ENCODE results near the gene PUS1.

DNA sequence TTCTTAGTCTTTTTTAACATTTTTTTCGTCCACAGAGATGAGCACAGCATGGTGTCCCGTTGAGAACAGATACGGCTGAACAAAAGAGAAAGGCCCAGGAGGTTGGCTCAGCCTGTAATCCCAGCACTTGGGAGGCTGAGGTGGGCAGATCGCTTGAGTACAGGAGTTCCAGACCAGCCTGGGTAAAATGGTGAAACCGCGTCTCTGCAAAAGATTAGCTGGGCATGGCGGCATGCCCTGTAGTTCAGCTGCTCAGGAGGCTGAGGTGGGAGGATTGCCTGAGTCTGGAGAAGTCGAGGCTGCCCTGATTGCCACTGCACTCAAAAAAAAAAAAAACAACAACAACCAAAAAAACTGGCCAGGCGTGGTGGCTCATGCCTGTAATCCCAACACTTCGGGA is 14.8 kb downstream of the PUS1 start:
- TF ChIP-seq, protein P1, sequence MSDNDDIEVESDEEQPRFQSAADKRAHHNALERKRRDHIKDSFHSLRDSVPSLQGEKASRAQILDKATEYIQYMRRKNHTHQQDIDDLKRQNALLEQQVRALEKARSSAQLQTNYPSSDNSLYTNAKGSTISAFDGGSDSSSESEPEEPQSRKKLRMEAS (IDR thresholded peaks at IDR 0.05), result no peak
- no peak for TF ChIP-seq EP300 (IDR thresholded peaks at IDR 0.05; ENCODE audit: borderline replicate concordance in 1 of 2, low read depth in 2 of 2, low read length in 2 of 2)
- TF ChIP-seq, protein P2, sequence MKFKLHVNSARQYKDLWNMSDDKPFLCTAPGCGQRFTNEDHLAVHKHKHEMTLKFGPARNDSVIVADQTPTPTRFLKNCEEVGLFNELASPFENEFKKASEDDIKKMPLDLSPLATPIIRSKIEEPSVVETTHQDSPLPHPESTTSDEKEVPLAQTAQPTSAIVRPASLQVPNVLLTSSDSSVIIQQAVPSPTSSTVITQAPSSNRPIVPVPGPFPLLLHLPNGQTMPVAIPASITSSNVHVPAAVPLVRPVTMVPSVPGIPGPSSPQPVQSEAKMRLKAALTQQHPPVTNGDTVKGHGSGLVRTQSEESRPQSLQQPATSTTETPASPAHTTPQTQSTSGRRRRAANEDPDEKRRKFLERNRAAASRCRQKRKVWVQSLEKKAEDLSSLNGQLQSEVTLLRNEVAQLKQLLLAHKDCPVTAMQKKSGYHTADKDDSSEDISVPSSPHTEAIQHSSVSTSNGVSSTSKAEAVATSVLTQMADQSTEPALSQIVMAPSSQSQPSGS (IDR thresholded peaks at IDR 0.05; ENCODE audit: low read length), result no peak
- no peak for TF ChIP-seq POLR2AphosphoS5 (IDR thresholded peaks at IDR 0.05; ENCODE audit: low read depth, low read length)
- TF ChIP-seq, protein P3, sequence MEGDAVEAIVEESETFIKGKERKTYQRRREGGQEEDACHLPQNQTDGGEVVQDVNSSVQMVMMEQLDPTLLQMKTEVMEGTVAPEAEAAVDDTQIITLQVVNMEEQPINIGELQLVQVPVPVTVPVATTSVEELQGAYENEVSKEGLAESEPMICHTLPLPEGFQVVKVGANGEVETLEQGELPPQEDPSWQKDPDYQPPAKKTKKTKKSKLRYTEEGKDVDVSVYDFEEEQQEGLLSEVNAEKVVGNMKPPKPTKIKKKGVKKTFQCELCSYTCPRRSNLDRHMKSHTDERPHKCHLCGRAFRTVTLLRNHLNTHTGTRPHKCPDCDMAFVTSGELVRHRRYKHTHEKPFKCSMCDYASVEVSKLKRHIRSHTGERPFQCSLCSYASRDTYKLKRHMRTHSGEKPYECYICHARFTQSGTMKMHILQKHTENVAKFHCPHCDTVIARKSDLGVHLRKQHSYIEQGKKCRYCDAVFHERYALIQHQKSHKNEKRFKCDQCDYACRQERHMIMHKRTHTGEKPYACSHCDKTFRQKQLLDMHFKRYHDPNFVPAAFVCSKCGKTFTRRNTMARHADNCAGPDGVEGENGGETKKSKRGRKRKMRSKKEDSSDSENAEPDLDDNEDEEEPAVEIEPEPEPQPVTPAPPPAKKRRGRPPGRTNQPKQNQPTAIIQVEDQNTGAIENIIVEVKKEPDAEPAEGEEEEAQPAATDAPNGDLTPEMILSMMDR (IDR thresholded peaks at IDR 0.05; ENCODE audit: control extremely low read depth in 1 of 3, insufficient read depth in 1 of 3, low read depth in 1 of 3, low read length in 3 of 3), result no peak
- no peak for TF ChIP-seq HDAC2 (IDR thresholded peaks at IDR 0.05; ENCODE audit: borderline replicate concordance in 1 of 2, low read depth in 2 of 2, low read length in 2 of 2)
- no peak for TF ChIP-seq POLR2A (IDR thresholded peaks at IDR 0.05; ENCODE audit: control extremely low read depth in 1 of 2, low read depth in 2 of 2, low read length in 2 of 2)
- TF ChIP-seq, protein P4, sequence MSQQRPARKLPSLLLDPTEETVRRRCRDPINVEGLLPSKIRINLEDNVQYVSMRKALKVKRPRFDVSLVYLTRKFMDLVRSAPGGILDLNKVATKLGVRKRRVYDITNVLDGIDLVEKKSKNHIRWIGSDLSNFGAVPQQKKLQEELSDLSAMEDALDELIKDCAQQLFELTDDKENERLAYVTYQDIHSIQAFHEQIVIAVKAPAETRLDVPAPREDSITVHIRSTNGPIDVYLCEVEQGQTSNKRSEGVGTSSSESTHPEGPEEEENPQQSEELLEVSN (IDR thresholded peaks at IDR 0.05), result no peak
- no peak for TF ChIP-seq SIN3A (conservative IDR thresholded peaks at IDR 0.05 in 1 of 2, IDR thresholded peaks at IDR 0.05 in 1 of 2; ENCODE audit: low read depth in 1 of 2, low read length in 2 of 2)
- no peak for TF ChIP-seq EZH2 (IDR thresholded peaks at IDR 0.05; ENCODE audit: low read depth, low read length, severe bottlenecking)
- no peak for TF ChIP-seq BACH1 (IDR thresholded peaks at IDR 0.05; ENCODE audit: low read length)
- TF ChIP-seq SUZ12 (IDR thresholded peaks at IDR 0.05; ENCODE audit: low read length), result no peak
- TF ChIP-seq ASH2L (IDR thresholded peaks at IDR 0.05; ENCODE audit: low read length), result no peak
- no peak for TF ChIP-seq SRF (IDR thresholded peaks at IDR 0.05; ENCODE audit: low read depth, low read length)
